Neural crest cell (in vitro differentiated cells): ENCODE data around the gene EHD2. TPM values are rescaled to one million over a fixed set of nuclear protein-coding genes. Genes with fewer than 3 reads are reported as not detected.
"Not testable (repeated sequence)": the region's sequence is repeated elsewhere in the genome, so short reads cannot be mapped to it uniquely, and the experiment has no call there.

ENCODE experiments used
- DNase-seq: peaks from one replicate; pipeline ENCODE4 v3.0.0; 2021; ENCODE audit warnings: low read depth, mixed read lengths, low spot score
- H3K27ac Mint-ChIP-seq: one replicate; pipeline ENCODE4 v1.8.0; 2021; ENCODE audit warnings: mild to moderate bottlenecking, mixed read lengths; ENCODE audit not compliant: unreplicated experiment
- H3K27me3 Mint-ChIP-seq: 2 replicates; pipeline ENCODE4 v1.8.0; 2021; ENCODE audit warnings: low read depth, mild to moderate bottlenecking, mixed read lengths
- H3K36me3 Mint-ChIP-seq: 2 replicates; pipeline ENCODE4 v1.8.0; 2021; ENCODE audit warnings: low read depth, mild to moderate bottlenecking, mixed read lengths
- H3K4me1 Mint-ChIP-seq: 2 replicates; pipeline ENCODE4 v1.8.0; 2021; ENCODE audit warnings: mixed read lengths
- H3K4me3 Mint-ChIP-seq: one replicate; pipeline ENCODE4 v1.8.0; 2021; ENCODE audit warnings: mild to moderate bottlenecking, mixed read lengths
- H3K9me3 Mint-ChIP-seq: 2 replicates; pipeline ENCODE4 v1.8.0; 2021; ENCODE audit warnings: mixed read lengths
- total RNA-seq: library from RNA; stranded (reverse); gene quantifications from 2 replicates; pipeline ENCODE4 v1.2.1, GENCODE V29; 2021
- TF ChIP-seq, protein P1 (sequence below): fragments of 200-600 bp; sonication (generic); conservative IDR thresholded peaks from 2 replicates; pipeline ENCODE4 v1.5.0; 2021; ENCODE audit warnings: antibody characterized with exemption, mild to moderate bottlenecking

The EHD2 gene
- total RNA-seq, 1 donor from 2014 or later = 0.47 TPM

DNA sequence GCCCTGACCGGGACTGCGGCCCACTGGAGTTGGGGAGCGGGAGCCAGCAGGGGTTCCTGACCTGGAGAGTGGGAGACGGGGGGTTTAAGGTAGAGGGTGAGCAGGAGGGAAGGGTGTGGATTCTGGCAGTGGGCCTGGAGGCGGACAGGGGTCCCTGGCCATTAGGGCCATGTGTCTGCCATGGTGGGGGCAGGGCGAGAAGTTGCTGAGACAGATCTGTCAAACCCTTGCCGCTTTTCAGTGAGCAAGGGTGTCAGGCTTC lies 53.1 kb downstream of the EHD2 start:
- Mint-ChIP-seq H3K27ac (no peak overlapping the region), H3K9me3 (peaks cover 5% of the 10 kb centered on the region), H3K4me3 (no peak overlapping the region), H3K4me1 (peaks cover 19% of the 10 kb centered on the region), H3K36me3 (no peaks in the 10 kb centered on the region), H3K27me3 (no peaks in the 10 kb centered on the region)
- TF ChIP-seq, protein P1, sequence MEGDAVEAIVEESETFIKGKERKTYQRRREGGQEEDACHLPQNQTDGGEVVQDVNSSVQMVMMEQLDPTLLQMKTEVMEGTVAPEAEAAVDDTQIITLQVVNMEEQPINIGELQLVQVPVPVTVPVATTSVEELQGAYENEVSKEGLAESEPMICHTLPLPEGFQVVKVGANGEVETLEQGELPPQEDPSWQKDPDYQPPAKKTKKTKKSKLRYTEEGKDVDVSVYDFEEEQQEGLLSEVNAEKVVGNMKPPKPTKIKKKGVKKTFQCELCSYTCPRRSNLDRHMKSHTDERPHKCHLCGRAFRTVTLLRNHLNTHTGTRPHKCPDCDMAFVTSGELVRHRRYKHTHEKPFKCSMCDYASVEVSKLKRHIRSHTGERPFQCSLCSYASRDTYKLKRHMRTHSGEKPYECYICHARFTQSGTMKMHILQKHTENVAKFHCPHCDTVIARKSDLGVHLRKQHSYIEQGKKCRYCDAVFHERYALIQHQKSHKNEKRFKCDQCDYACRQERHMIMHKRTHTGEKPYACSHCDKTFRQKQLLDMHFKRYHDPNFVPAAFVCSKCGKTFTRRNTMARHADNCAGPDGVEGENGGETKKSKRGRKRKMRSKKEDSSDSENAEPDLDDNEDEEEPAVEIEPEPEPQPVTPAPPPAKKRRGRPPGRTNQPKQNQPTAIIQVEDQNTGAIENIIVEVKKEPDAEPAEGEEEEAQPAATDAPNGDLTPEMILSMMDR = no peak
- DNase-seq = no peak

DNA sequence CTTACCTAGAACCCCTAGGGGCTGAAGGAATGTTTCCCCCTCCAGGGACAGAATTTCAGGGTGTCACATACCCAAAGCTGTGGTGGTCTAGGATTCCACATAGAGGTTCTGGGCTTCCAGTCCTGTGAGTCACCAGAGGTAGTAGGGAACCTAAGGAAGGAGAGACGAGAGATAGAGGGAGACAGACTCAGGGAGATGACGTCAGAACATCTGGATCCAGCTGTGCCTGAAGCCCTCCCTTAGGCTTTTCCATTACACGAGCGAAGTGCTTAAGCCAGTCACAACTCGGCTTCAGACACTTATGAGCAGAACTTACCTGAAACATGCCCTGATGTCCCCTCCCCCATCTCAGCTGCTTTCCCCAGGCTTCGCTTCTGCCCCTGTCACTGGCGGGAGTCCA lies 53.4 kb downstream of the EHD2 start:
- H3K4me1 Mint-ChIP-seq = peaks cover 22% of the 10 kb centered on the region
- DNase-seq = no peak
- H3K9me3 Mint-ChIP-seq = peaks cover 5% of the 10 kb centered on the region
- no peaks in the 10 kb centered on the region for H3K36me3 Mint-ChIP-seq
- H3K27me3 Mint-ChIP-seq = no peaks in the 10 kb centered on the region
- no peak overlapping the region for H3K4me3 Mint-ChIP-seq
- no peak overlapping the region for H3K27ac Mint-ChIP-seq
- TF ChIP-seq, protein P1 = no peak

DNA sequence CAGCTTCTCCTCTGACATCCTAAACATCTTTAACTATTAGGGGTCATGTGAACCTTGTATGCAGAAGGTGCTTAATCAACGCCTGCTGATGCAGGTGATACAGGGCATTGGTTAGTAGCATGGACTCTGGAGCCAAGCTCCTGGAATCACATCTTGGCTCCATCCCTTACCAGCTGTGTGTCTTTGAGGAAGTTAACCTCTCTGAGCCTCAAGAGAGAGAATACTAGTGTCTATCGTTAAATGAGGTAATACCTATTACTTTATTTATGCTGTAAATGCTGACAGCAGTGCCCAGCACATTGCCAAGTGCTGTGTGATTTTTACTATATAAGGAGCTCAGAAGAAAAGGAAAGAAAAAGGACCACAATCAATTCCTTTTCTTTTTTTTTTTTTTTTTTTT lies 54.1 kb downstream of the EHD2 start:
- Mint-ChIP-seq H3K4me3 (no peak overlapping the region), H3K36me3 (no peaks in the 10 kb centered on the region), H3K9me3 (peaks cover 5% of the 10 kb centered on the region), H3K27ac (no peak overlapping the region), H3K4me1 (peaks cover 22% of the 10 kb centered on the region), H3K27me3 (no peaks in the 10 kb centered on the region)
- TF ChIP-seq, protein P1 = no peak
- no peak for DNase-seq

- no peak overlapping the region for H3K4me3 Mint-ChIP-seq
- no peaks in the 10 kb centered on the region for H3K36me3 Mint-ChIP-seq
- H3K27me3 Mint-ChIP-seq = no peaks in the 10 kb centered on the region
- TF ChIP-seq, protein P1 = no peak
- H3K4me1 Mint-ChIP-seq = peaks cover 30% of the 10 kb centered on the region
- peaks cover 5% of the 10 kb centered on the region for H3K9me3 Mint-ChIP-seq
- H3K27ac Mint-ChIP-seq = no peak overlapping the region
- no peak for DNase-seq
These were observed 55.4 kb downstream of the EHD2 start for GRCh38 chr19:47768604-47769003.

DNA sequence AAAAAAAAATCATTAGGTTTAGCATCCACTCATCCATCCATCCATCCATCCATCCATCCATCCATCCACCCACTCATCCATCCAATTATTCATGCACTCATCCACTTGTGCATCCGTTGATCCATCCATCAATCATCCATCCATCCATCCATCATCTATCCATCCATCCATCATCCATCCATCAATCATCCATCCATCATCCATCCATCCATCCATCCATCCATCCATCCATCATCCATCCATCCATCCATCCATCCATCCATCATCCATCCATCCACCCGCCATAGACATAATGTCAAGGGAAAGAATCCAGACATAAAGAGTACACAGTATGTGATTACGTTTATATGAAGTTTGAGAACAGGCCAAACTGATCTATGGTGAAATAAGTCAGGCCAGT lies 56.3 kb downstream of the EHD2 start:
- Mint-ChIP-seq H3K4me3 (no peak overlapping the region), H3K9me3 (peaks cover 5% of the 10 kb centered on the region), H3K27me3 (no peaks in the 10 kb centered on the region), H3K4me1 (peaks cover 39% of the 10 kb centered on the region), H3K36me3 (no peaks in the 10 kb centered on the region), H3K27ac (no peak overlapping the region)
- TF ChIP-seq, protein P1 = no peak
- no peak for DNase-seq

DNA sequence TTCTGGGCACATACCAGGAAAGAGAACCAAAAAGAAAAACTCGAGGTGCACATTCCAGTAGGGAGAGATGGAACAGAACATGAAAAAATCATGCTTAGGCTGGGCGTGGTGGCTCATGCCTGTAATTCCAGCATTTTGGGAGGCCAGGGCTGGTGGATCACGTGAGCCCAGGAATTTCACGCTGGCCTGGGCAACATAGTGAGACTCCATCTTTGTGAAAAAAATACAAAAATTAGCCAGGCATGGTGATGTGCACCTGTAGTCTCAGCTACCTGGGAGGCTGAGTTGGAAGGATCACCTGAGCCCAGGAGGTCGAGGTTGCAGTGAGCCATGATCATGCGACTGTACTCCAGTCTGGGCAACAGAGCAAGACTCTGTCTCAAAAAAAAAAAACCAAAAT lies 58.1 kb downstream of the EHD2 start:
- H3K4me1 Mint-ChIP-seq = peaks cover 36% of the 10 kb centered on the region
- not testable (repeated sequence) for DNase-seq, H3K4me3 Mint-ChIP-seq, H3K9me3 Mint-ChIP-seq, H3K27me3 Mint-ChIP-seq, H3K36me3 Mint-ChIP-seq
- peak overlapping the region; percentile 59 for H3K27ac Mint-ChIP-seq
